ENCODE data around the gene MICALL1. TPM values are rescaled to one million over a fixed set of nuclear protein-coding genes. Genes with fewer than 3 reads are reported as not detected.
"Not testable (repeated sequence)": the region's sequence is repeated elsewhere in the genome, so short reads cannot be mapped to it uniquely, and the experiment has no call there.

The MICALL1 gene
- total and polyA plus RNA-seq, 2 donors = 5.5 to 13.7 TPM

GRCh38 chr22:37973271-37974170, 67.4 kb downstream of the MICALL1 start:
- no peaks in the 10 kb centered on the region for H3K9me3 ChIP-seq (ENCODE audit: control insufficient read depth in 2 of 2, insufficient read depth in 1 of 2, low read length in 1 of 2)
- no peaks in the 10 kb centered on the region for H3K4me1 ChIP-seq (ENCODE audit: control insufficient read depth in 2 of 2, insufficient read depth in 2 of 2, low read length in 2 of 2)
- no peaks in the 10 kb centered on the region for H3K27me3 ChIP-seq (ENCODE audit: control insufficient read depth in 2 of 2, insufficient read depth in 1 of 2, low read length in 1 of 2)
- no peak for DNase-seq (ENCODE audit: low read depth in 6 of 9, low spot score in 9 of 9)
- H3K4me3 ChIP-seq (ENCODE audit: low read length in 2 of 2) = no peak overlapping the region
- peaks cover 5 to 8% of the 10 kb centered on the region in 2 donors for H3K36me3 ChIP-seq (ENCODE audit: control insufficient read depth in 2 of 2, insufficient read depth in 2 of 2, low read length in 1 of 2)
- H3K27ac ChIP-seq (ENCODE audit: low read depth in 1 of 2, low read length in 1 of 2) = no peak overlapping the region
- WGBS = 98% methylated on average over 33 of the region's 33 CpGs

- Histone ChIP-seq H3K4me1 (ENCODE audit: control insufficient read depth in 2 of 2, insufficient read depth in 2 of 2, low read length in 2 of 2) (no peaks in the 10 kb centered on the region), H3K36me3 (ENCODE audit: control insufficient read depth in 2 of 2, insufficient read depth in 2 of 2, low read length in 1 of 2) (peaks cover 0 to 3% of the 10 kb centered on the region in 2 donors), H3K9me3 (ENCODE audit: control insufficient read depth in 2 of 2, insufficient read depth in 1 of 2, low read length in 1 of 2) (no peaks in the 10 kb centered on the region), H3K27me3 (ENCODE audit: control insufficient read depth in 2 of 2, insufficient read depth in 1 of 2, low read length in 1 of 2) (no peaks in the 10 kb centered on the region), H3K27ac (ENCODE audit: low read depth in 1 of 2, low read length in 1 of 2) (no peak overlapping the region), H3K4me3 (ENCODE audit: low read length in 2 of 2) (no peak overlapping the region)
- WGBS = 96% methylated on average over 2 of the region's 2 CpGs
- no peak for DNase-seq (ENCODE audit: low read depth in 6 of 9, low spot score in 9 of 9)
Measured at GRCh38 chr22:37975153-37975552, 69.1 kb downstream of the MICALL1 start.

- DNase-seq (ENCODE audit: low read depth in 6 of 9, low spot score in 9 of 9); H3K4me1 ChIP-seq (ENCODE audit: control insufficient read depth in 2 of 2, insufficient read depth in 2 of 2, low read length in 2 of 2); H3K4me3 ChIP-seq (ENCODE audit: low read length in 2 of 2); H3K27ac ChIP-seq (ENCODE audit: low read depth in 1 of 2, low read length in 1 of 2); H3K9me3 ChIP-seq (ENCODE audit: control insufficient read depth in 2 of 2, insufficient read depth in 1 of 2, low read length in 1 of 2); H3K36me3 ChIP-seq (ENCODE audit: control insufficient read depth in 2 of 2, insufficient read depth in 2 of 2, low read length in 1 of 2); H3K27me3 ChIP-seq (ENCODE audit: control insufficient read depth in 2 of 2, insufficient read depth in 1 of 2, low read length in 1 of 2): not testable (repeated sequence)
- 98% methylated on average over 8 of the region's 8 CpGs for WGBS
Measured at GRCh38 chr22:37976022-37976421, 69.9 kb downstream of the MICALL1 start.

- WGBS = 88% methylated on average over 4 of the region's 4 CpGs
- no peak overlapping the region for H3K27ac ChIP-seq (ENCODE audit: low read depth in 1 of 2, low read length in 1 of 2)
- H3K9me3 ChIP-seq (ENCODE audit: control insufficient read depth in 2 of 2, insufficient read depth in 1 of 2, low read length in 1 of 2) = no peaks in the 10 kb centered on the region
- H3K27me3 ChIP-seq (ENCODE audit: control insufficient read depth in 2 of 2, insufficient read depth in 1 of 2, low read length in 1 of 2) = peaks cover 0 to under 1% of the 10 kb centered on the region in 2 donors
- H3K4me1 ChIP-seq (ENCODE audit: control insufficient read depth in 2 of 2, insufficient read depth in 2 of 2, low read length in 2 of 2) = no peaks in the 10 kb centered on the region
- DNase-seq (ENCODE audit: low read depth in 6 of 9, low spot score in 9 of 9) = no peak
- H3K36me3 ChIP-seq (ENCODE audit: control insufficient read depth in 2 of 2, insufficient read depth in 2 of 2, low read length in 1 of 2) = peaks cover 0 to 3% of the 10 kb centered on the region in 2 donors
- H3K4me3 ChIP-seq (ENCODE audit: low read length in 2 of 2) = no peak overlapping the region
Measured at GRCh38 chr22:37976547-37976946, 70.5 kb downstream of the MICALL1 start.

GRCh38 chr22:37979782-37980181, 73.7 kb downstream of the MICALL1 start:
- no peak overlapping the region for H3K4me3 ChIP-seq (ENCODE audit: low read length in 2 of 2)
- no peak for DNase-seq (ENCODE audit: low read depth in 6 of 9, low spot score in 9 of 9)
- peaks cover 0 to 25% of the 10 kb centered on the region in 2 donors for H3K27me3 ChIP-seq (ENCODE audit: control insufficient read depth in 2 of 2, insufficient read depth in 1 of 2, low read length in 1 of 2)
- H3K9me3 ChIP-seq (ENCODE audit: control insufficient read depth in 2 of 2, insufficient read depth in 1 of 2, low read length in 1 of 2) = peaks cover 0 to 5% of the 10 kb centered on the region in 2 donors
- peaks cover 0 to 4% of the 10 kb centered on the region in 2 donors for H3K4me1 ChIP-seq (ENCODE audit: control insufficient read depth in 2 of 2, insufficient read depth in 2 of 2, low read length in 2 of 2)
- 98% methylated on average over 8 of the region's 8 CpGs for WGBS
- H3K36me3 ChIP-seq (ENCODE audit: control insufficient read depth in 2 of 2, insufficient read depth in 2 of 2, low read length in 1 of 2) = peaks cover 0 to 3% of the 10 kb centered on the region in 2 donors
- no peak overlapping the region for H3K27ac ChIP-seq (ENCODE audit: low read depth in 1 of 2, low read length in 1 of 2)

- WGBS = 98% methylated on average over 6 of the region's 6 CpGs
- no peak for DNase-seq (ENCODE audit: low read depth in 6 of 9, low spot score in 9 of 9)
- Histone ChIP-seq H3K4me3 (ENCODE audit: low read length in 2 of 2) (no peak overlapping the region), H3K4me1 (ENCODE audit: control insufficient read depth in 2 of 2, insufficient read depth in 2 of 2, low read length in 2 of 2) (peaks cover 0 to 4% of the 10 kb centered on the region in 2 donors), H3K36me3 (ENCODE audit: control insufficient read depth in 2 of 2, insufficient read depth in 2 of 2, low read length in 1 of 2) (peaks cover 0 to 4% of the 10 kb centered on the region in 2 donors), H3K27ac (ENCODE audit: low read depth in 1 of 2, low read length in 1 of 2) (no peak overlapping the region), H3K9me3 (ENCODE audit: control insufficient read depth in 2 of 2, insufficient read depth in 1 of 2, low read length in 1 of 2) (peaks cover 0 to 5% of the 10 kb centered on the region in 2 donors), H3K27me3 (ENCODE audit: control insufficient read depth in 2 of 2, insufficient read depth in 1 of 2, low read length in 1 of 2) (peaks cover 0 to 25% of the 10 kb centered on the region in 2 donors)
Measured at GRCh38 chr22:37981282-37982011, 75.3 kb downstream of the MICALL1 start.

GRCh38 chr22:37982151-37982785, 76.2 kb downstream of the MICALL1 start:
- peaks cover 0 to 5% of the 10 kb centered on the region in 2 donors for H3K9me3 ChIP-seq (ENCODE audit: control insufficient read depth in 2 of 2, insufficient read depth in 1 of 2, low read length in 1 of 2)
- H3K27me3 ChIP-seq (ENCODE audit: control insufficient read depth in 2 of 2, insufficient read depth in 1 of 2, low read length in 1 of 2) = peaks cover 0 to 25% of the 10 kb centered on the region in 2 donors
- WGBS = 93% methylated on average over 8 of the region's 8 CpGs
- no peak overlapping the region for H3K27ac ChIP-seq (ENCODE audit: low read depth in 1 of 2, low read length in 1 of 2)
- H3K36me3 ChIP-seq (ENCODE audit: control insufficient read depth in 2 of 2, insufficient read depth in 2 of 2, low read length in 1 of 2) = peaks cover 0 to 4% of the 10 kb centered on the region in 2 donors
- H3K4me1 ChIP-seq (ENCODE audit: control insufficient read depth in 2 of 2, insufficient read depth in 2 of 2, low read length in 2 of 2) = peaks cover 0 to 4% of the 10 kb centered on the region in 2 donors
- H3K4me3 ChIP-seq (ENCODE audit: low read length in 2 of 2) = no peak overlapping the region
- no peak for DNase-seq (ENCODE audit: low read depth in 6 of 9, low spot score in 9 of 9)

- DNase-seq (ENCODE audit: low read depth in 6 of 9, low spot score in 9 of 9) = no peak
- Histone ChIP-seq H3K27me3 (ENCODE audit: control insufficient read depth in 2 of 2, insufficient read depth in 1 of 2, low read length in 1 of 2) (peaks cover 0 to 25% of the 10 kb centered on the region in 2 donors), H3K9me3 (ENCODE audit: control insufficient read depth in 2 of 2, insufficient read depth in 1 of 2, low read length in 1 of 2) (peaks cover 0 to 5% of the 10 kb centered on the region in 2 donors), H3K27ac (ENCODE audit: low read depth in 1 of 2, low read length in 1 of 2) (no peak overlapping the region), H3K4me1 (ENCODE audit: control insufficient read depth in 2 of 2, insufficient read depth in 2 of 2, low read length in 2 of 2) (peaks cover 0 to 4% of the 10 kb centered on the region in 2 donors), H3K36me3 (ENCODE audit: control insufficient read depth in 2 of 2, insufficient read depth in 2 of 2, low read length in 1 of 2) (peaks cover 0 to 4% of the 10 kb centered on the region in 2 donors), H3K4me3 (ENCODE audit: low read length in 2 of 2) (no peak overlapping the region)
- WGBS = 90% methylated on average over 84 of the region's 84 CpGs
Measured at GRCh38 chr22:37982938-37983859, 77.1 kb downstream of the MICALL1 start.

Measured in thymus (tissue), 11 donors.